GM19324 (cell line): Measurements from ENCODE around the gene HIKESHI.

Experiments
- ATAC-seq: cut with Tn5 transposase; IDR thresholded peaks from one replicate; pipeline ENCODE4 v1.9.1; 2021; ENCODE audit warnings: mild to moderate bottlenecking, moderate library complexity; ENCODE audit not compliant: unreplicated experiment, low FRiP score

HIKESHI gene

DNA sequence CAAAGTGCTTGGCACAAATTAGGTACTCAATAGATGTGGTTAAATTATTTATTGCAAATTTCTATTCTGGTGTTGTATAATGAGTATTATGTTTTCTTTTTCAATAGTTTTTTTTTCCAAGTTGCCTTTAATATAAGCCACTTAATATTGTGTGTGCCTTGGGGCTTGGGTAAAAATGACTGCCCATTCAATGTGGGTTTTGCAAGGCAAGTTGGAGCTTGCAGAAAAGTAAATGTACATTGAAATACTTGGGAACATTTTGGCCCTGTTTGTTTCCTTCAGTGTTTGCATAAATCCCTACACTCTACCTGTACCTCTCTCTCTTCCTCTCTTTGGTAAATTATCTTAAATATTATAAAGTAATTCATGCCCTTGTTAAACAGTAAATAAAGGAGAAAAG, 70.5 kb downstream of the HIKESHI start:
- ATAC-seq = no peak

DNA sequence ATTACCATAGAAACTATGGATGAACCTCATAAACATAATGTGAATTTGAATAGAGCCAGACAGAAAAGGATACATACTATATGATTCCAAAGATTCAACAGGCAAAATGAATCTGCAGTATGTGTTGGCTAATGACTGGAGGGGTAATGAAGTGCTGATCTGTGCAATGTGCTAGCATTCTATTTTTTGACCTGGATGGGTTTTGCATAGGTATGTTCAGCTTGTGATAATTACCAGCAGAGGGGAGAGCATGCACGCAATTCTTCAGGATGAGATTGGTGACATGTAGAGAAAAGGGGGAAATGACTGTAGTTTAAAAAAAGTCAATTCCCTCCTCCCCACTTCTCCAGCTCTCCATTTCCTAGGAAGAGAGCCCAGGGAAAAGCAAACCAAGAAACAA, 72.0 kb downstream of the HIKESHI start:
- ATAC-seq = no peak

DNA sequence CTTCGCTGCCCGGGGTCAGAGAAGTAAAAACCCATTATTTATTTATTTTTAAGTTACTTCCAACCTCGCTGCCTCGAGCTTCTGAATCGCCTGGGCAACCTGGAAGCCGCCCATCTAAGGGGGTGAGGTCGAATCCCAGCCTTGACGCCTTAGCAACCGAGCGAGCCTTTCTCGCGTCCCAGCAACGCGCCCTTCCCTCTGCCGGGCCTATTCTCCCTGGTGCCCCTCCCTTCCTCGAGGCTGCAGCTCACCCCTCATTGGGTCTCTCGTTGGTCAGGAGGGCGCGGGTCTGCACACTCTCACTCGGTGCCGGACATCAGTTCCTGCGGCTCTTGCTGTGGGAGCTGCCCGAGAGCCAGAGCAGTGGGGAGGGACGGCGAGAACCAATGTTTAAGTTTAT, 72.5 kb downstream of the HIKESHI start, which contains the start of gene CCDC81:
TSS of gene CCDC81 (plus strand) at position 302 of the 400 bp plus-strand sequence. CDS start 277 bp downstream, outside the sequence.
- no peak for ATAC-seq

DNA sequence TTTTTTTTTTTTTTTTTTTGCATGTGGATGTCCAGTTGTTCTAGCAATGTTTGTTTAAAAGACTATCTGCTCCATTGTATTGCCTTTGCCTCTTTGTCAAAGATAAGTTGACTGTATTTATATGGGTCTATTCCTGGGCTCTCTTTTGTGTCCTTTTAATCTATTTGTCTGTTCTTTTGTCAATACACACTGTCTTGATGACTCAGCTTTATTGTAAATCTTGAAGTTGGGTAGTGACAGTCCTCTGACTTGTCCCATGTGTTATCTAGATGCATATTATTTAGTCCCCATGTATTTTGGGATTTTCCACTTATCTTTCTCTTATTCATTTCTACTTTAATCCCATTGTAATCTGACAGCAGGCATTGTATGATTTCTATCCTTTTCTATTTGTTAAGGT, 75.9 kb downstream of the HIKESHI start:
- ATAC-seq = no peak

DNA sequence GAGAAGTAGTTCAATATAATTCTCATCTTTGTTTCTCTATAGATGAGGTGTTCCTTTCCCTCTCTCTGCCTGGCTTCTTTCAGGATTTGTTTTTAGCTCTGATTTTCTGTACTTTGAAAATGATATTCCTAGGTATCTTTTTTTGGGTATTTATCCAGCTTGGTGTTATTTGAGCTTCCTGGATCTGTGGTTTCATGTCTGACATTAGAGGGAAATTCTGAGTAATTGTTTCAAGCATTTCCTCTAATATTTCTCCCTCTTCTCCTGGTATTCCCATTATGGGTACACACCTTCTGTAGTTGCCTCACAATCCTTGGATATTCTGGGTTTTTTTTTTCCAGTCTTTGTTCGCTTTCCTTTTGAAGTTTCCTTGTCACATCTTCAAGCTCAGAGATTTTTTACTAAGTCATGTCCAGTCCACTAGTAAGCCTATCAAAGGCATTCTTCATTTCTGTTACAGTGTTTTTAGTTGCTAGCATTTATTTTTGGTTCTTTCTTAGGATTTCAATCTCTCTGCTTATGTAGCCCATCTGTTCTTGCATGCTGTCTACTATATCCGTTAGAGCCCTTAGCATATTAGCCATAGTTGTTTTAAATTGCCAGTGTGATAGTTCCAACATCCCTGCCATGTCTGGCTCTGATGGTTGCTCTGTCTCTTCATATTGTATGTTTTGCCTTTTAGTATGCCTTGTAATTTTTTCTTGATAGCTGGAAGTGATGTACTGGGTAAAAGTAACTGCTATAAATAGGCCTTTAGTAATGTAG, 78.4 kb downstream of the HIKESHI start:
- ATAC-seq = no peak

DNA sequence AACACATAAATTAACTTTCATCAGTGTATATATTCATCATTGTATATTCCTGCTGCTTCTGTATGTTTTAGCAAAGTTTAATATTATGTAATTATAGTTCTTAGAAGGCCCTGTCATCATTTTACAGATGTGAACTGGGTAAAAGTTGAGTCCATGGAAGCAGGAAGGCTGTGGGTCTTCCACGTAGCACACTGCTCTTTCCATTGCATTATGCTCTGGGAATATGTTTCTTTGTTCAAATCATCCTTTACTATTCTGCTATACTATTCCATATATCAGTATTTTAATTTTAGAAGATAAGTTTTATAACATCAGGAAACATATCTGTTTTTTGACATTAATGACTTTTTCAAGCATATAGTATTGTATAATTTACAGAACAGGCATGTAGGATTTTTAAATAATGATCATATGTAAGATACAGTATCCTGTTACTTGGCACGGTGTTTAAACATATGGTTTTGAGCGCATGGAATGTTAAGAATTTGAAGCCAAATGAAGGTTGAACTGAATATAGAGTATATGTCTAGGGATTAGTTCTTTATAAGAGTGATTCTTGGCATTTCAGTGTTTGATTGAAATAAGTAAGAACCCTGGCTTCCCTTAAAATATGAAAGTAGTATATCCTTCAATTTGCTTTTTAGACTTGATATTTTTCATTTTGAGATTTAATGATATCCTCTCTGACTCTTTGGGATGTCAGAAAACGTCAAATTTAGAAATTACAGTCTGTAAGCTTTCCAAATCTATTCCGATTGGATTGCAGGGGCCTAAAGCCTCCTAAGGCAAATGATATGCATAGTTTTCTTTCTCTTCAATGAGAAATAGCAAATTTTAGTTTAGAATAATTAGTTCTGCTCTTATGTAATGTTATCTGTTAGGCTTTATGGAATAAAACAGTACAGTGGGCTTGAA, 81.3 kb downstream of the HIKESHI start:
- no peak for ATAC-seq

DNA sequence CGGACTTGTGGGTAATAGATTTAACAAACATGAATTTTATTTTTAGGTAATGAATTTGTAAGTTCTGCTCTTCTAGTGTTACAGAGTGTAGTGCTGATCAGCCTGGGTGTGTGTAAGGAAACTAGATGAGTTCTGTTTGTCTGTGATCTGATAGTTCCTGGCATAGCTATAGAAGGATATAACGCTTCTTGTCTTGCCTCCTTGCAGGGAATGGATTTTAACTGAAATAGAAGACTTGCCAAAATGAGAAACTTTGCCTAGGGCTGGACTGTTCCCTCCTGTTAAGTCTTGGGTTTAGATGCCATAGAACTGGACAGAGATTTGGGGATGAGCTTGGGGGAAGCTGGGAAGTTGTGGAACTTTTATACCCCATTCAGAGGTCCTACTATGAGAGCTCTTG, 84.2 kb downstream of the HIKESHI start:
- ATAC-seq = no peak

DNA sequence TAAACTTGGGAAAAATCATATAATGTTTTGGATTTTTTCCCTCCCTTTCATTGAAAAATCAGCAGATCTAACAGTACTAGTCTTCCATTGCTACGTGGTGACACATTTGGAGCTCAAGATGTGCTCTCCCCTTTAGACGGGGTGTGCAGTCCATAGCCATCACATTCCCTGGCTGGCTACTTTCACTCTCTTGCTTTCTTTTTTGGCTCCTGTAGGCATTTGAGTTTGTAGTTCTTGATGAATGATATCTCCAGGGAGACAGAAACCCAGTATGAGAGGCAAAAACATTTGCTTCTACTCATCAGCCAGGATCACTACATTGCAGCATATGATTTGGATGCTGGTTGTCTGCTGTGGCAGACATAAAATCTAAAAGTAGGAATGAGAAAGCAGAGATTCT, 84.7 kb downstream of the HIKESHI start:
- ATAC-seq = no peak

DNA sequence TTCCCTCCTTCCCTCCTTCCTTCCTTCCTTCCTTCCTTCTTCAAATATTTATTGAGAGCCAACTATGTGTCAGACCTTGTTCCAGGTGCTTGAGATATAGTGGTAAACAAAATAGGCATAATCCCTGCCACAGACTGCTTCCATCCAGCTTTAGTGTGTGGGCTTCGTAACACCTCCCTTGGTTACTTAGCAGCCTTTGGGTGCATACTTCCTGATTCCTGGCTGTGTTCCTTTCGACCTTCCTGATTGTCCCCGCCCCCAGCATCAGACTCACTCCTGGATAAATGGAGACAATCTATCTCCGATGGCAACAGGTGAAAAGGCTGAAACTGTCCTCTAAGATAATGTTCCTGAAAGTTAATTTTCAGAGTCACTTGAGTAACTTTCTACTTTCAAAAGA, 86.2 kb downstream of the HIKESHI start:
- no peak for ATAC-seq

DNA sequence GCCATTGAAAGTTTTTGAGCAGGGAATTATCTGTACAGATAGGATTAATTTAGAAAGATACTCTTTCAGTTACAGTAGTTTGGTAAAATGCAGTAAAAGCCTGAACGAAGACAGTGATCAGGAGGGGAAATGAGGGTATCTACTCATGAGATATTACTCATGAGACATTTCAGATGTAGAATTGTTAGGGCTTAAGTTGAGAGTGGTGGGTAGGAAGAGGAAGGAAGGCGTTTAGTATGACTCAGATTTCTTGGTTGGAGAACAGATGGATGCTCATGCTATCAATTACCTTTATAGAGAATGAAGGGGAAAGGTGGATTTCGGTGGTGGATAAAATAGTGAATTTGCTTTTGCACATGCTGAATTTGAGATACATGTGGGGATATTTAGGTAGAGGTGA, 88.4 kb downstream of the HIKESHI start:
- ATAC-seq = no peak

DNA sequence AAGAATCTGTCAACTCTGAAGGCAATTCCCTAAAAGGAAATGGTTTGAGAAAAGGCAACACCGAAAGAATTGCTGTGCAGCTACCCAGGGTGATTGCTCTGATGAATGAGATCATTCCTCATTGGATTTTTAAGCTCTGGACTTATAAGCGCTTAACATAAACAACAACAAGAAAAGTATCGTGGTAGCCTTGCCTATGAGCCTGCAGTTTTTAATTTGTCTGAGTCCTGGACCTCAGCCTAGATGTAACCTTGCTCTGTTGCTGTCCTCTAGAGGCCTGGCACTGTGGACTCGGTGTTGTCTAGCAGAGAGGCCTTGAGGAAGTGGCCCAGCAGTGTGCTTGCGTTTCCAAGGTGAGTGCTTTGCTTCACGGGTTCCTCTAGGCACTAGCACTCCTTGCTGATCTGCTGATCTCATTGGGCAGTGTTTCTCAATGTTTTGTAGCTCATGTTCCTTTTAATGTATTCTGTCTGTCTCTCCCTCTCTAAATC, 93.1 kb downstream of the HIKESHI start:
- no peak for ATAC-seq
